ENCODE data around the gene ASCC3. TPM values are rescaled to one million over a fixed set of nuclear protein-coding genes. Genes with fewer than 3 reads are reported as not detected.

The ASCC3 gene
- total and polyA plus RNA-seq, 12 donors, result 3.9 to 22.9 (median 16.1) TPM

- no peak overlapping the region for H3K4me3 ChIP-seq
- H3K4me1 ChIP-seq, result no peaks in the 10 kb centered on the region
- ATAC-seq (no peak), DNase-seq (no peak)
- 57 to 65% methylated on average over 13 of the region's 13 CpGs for WGBS, 2 donors
- H3K36me3 ChIP-seq, result no peaks in the 10 kb centered on the region
- TF ChIP-seq CTCF (IDR thresholded peaks at IDR 0.05), result no peak
- H3K27ac ChIP-seq, result no peak overlapping the region
- H3K9me3 ChIP-seq, result peaks cover 0 to 8% (median 0%) of the 10 kb centered on the region in 11 donors
- peaks cover 0 to 52% (median 16%) of the 10 kb centered on the region in 7 donors for H3K27me3 ChIP-seq
- intact Hi-C loops (cut with DNase I), result no loop called here
Measured at GRCh38 chr6:100491952-100492670, 389.0 kb downstream of the ASCC3 start.

GRCh38 chr6:100490065-100490464 is 391.1 kb downstream of the ASCC3 start:
- no peaks in the 10 kb centered on the region for H3K4me1 ChIP-seq
- H3K36me3 ChIP-seq, result no peaks in the 10 kb centered on the region
- H3K27me3 ChIP-seq, result peaks cover 0 to 50% (median 28%) of the 10 kb centered on the region in 7 donors
- H3K4me3 ChIP-seq, result no peak overlapping the region
- no peaks in the 10 kb centered on the region for H3K9me3 ChIP-seq
- no peak overlapping the region for H3K27ac ChIP-seq
- DNase-seq (no peak), ATAC-seq (no peak)
- TF ChIP-seq CTCF (IDR thresholded peaks at IDR 0.05), result no peak
- 89 to 92% methylated on average over 2 of the region's 2 CpGs for WGBS, 2 donors
- intact Hi-C loops (cut with DNase I), result no loop called here

GRCh38 chr6:100488244-100488643 is 392.9 kb downstream of the ASCC3 start:
- DNase-seq (no peak), ATAC-seq (no peak)
- H3K9me3 ChIP-seq, result no peaks in the 10 kb centered on the region
- no peak overlapping the region for H3K27ac ChIP-seq
- intact Hi-C loops (cut with DNase I), result loop anchor here in 1 of 10 donors (10.0 kb wide), 1 partner anchor 373 kb away; no protein-coding TSS in a partner anchor
- 78 to 79% methylated on average over 5 of the region's 5 CpGs for WGBS, 2 donors
- H3K4me1 ChIP-seq, result no peaks in the 10 kb centered on the region
- no peak for TF ChIP-seq CTCF (IDR thresholded peaks at IDR 0.05)
- peaks cover 0 to 54% (median 25%) of the 10 kb centered on the region in 7 donors for H3K27me3 ChIP-seq
- H3K36me3 ChIP-seq, result no peaks in the 10 kb centered on the region
- no peak overlapping the region for H3K4me3 ChIP-seq

- no peak for TF ChIP-seq CTCF (IDR thresholded peaks at IDR 0.05)
- WGBS, 2 donors, result 91 to 97% methylated on average over 2 of the region's 2 CpGs
- H3K4me1 ChIP-seq, result no peaks in the 10 kb centered on the region
- DNase-seq (no peak), ATAC-seq (no peak)
- no peak overlapping the region for H3K4me3 ChIP-seq
- H3K27ac ChIP-seq, result no peak overlapping the region
- no peaks in the 10 kb centered on the region for H3K36me3 ChIP-seq
- peaks cover 0 to 56% (median 24%) of the 10 kb centered on the region in 7 donors for H3K27me3 ChIP-seq
- no peaks in the 10 kb centered on the region for H3K9me3 ChIP-seq
- intact Hi-C loops (cut with DNase I), result loop anchor here in 1 of 10 donors (10.0 kb wide), 1 partner anchor 373 kb away; no protein-coding TSS in a partner anchor
Measured at GRCh38 chr6:100487638-100488037, 393.5 kb downstream of the ASCC3 start.
